HepG2 (cell line): ENCODE data around the gene ARPC1A. TPM values are rescaled to one million over a fixed set of nuclear protein-coding genes. Genes with fewer than 3 reads are reported as not detected.

Source experiments
- ATAC-seq: fragments of 200-7000 bp; cut with Tn5 transposase; 3 replicates; pipeline ENCODE4 v1.9.1; 2020; ENCODE audit warnings: mild to moderate bottlenecking, moderate library complexity
- BruUV-seq: library from RNA; stranded (reverse); fragments of 400-500 nt; replicated peaks from 2 replicates; lab custom pipeline; 2021; lab: Mats Ljungman, UMichigan
- CTCF ChIA-PET: fragments of 300-600 bp; formaldehyde crosslinking; extraction: SDS; loops from one replicate; lab custom pipeline; 2021; ENCODE audit warnings: low total read pairs, inconsistent platforms, low intra/inter-chr PET ratio; lab: Yijun Ruan, JAX
- POLR2A ChIA-PET: fragments of 350-600 bp; sonication (Branson Sonifier 250); formaldehyde crosslinking; loops from one replicate; lab custom pipeline; 2020; ENCODE audit warnings: antibody characterized with exemption, inconsistent platforms; lab: Yijun Ruan, JAX
- DNase-seq: peaks from one replicate; pipeline ENCODE4 v3.0.0-alpha.2; 2015; ENCODE audit warnings: low spot score
- FAIRE-seq: peaks from 3 replicates; lab custom pipeline; 2011; peaks lifted over from hg19 to GRCh38; lab: Jason Lieb, UNC
- H2AFZ ChIP-seq: one replicate; pipeline ENCODE4 v1.6.1; 2011; ENCODE audit warnings: low read length, inconsistent platforms
- H3K27ac ChIP-seq: fragments of 300-600 bp; 3 replicates; pipeline ENCODE4 v1.8.0; 2011; ENCODE audit warnings: mixed run types, mild to moderate bottlenecking, mixed read lengths, low read length, inconsistent platforms; ENCODE audit not compliant: insufficient read depth; ENCODE audit errors: extremely low read length
- H3K27me3 ChIP-seq, 2 experiments: fragments of 200-600 bp in 1 of 2; 2 replicates in 1 of 2; 3 replicates in 1 of 2; pipeline versions ENCODE4 v1.6.0 to v1.8.0; 2011; ENCODE audit warnings: low read length in 2 of 2, mild to moderate bottlenecking in 2 of 2, moderate library complexity in 2 of 2, inconsistent platforms in 1 of 2; ENCODE audit not compliant: insufficient read depth in 2 of 2, control insufficient read depth in 1 of 2
- H3K36me3 ChIP-seq, 2 experiments: fragments of 200-600 bp in 1 of 2; replicated peaks in 1 of 2; 2 replicates in 1 of 2; 3 replicates in 1 of 2; pipeline versions ENCODE4 v1.5.1 to v1.8.0; 2011; ENCODE audit warnings: low read length in 2 of 2, inconsistent platforms in 1 of 2; ENCODE audit not compliant: insufficient read depth in 2 of 2, control insufficient read depth in 1 of 2
- H3K4me1 ChIP-seq: 2 replicates; pipeline ENCODE4 v1.5.1; 2012; ENCODE audit warnings: low read length, inconsistent platforms; ENCODE audit not compliant: insufficient read depth
- H3K4me2 ChIP-seq: 2 replicates; pipeline ENCODE4 v1.6.0; 2011; ENCODE audit warnings: low read depth, low read length, inconsistent platforms
- H3K4me3 ChIP-seq, 3 experiments: fragments of 200-600 bp in 1 of 3; sonication (generic), shearing (Covaris generic) in 1 of 3; replicated peaks in 1 of 3; 2 replicates each; pipeline ENCODE4 v1.5.1; 2011 to 2016; ENCODE audit warnings: low read length in 3 of 3, inconsistent platforms in 2 of 3, low read depth in 2 of 3, mild to moderate bottlenecking in 2 of 3, control low read depth in 1 of 3, mixed read lengths in 1 of 3; ENCODE audit not compliant: insufficient read depth in 1 of 3
- H3K79me2 ChIP-seq: one replicate; pipeline ENCODE4 v1.6.1; 2011; ENCODE audit warnings: low read length, inconsistent platforms; ENCODE audit not compliant: insufficient read depth
- H3K9ac ChIP-seq: 2 replicates; pipeline ENCODE4 v1.6.0; 2011; ENCODE audit warnings: mild to moderate bottlenecking, low read depth, low read length, inconsistent platforms; ENCODE audit not compliant: insufficient read depth
- H3K9me3 ChIP-seq: 2 replicates; pipeline ENCODE4 v1.5.1; 2012; ENCODE audit warnings: mild to moderate bottlenecking, low read length
- H4K20me1 ChIP-seq: 2 replicates; pipeline ENCODE4 v1.6.0; 2011; ENCODE audit warnings: inconsistent platforms, mild to moderate bottlenecking, low read length, moderate library complexity; ENCODE audit not compliant: insufficient read depth
- HDAC2 ChIP-seq: sonication (generic); formaldehyde crosslinking; IDR thresholded peaks from 2 replicates; pipeline ENCODE4 v1.4.0; 2020; ENCODE audit warnings: missing genetic modification reagents
- NCOA2 ChIP-seq: sonication (generic); formaldehyde crosslinking; IDR thresholded peaks from 2 replicates; pipeline ENCODE4 v1.8.0; 2022; ENCODE audit warnings: inconsistent platforms
- PPARG ChIP-seq: conservative IDR thresholded peaks from 2 replicates; pipeline ENCODE4 v1.6.1; 2016; ENCODE audit warnings: missing biosample characterization, missing genetic modification reagents
- PRPF4 ChIP-seq: fragments of 200-400 bp; formaldehyde crosslinking; IDR thresholded peaks from 2 replicates; pipeline ENCODE4 v1.6.1; 2016; ENCODE audit warnings: low read length, low read depth; ENCODE audit not compliant: poor library complexity, severe bottlenecking
- SRSF4 ChIP-seq: fragments of 200-400 bp; formaldehyde crosslinking; IDR thresholded peaks from one replicate; pipeline ENCODE4 v1.6.1; 2018; ENCODE audit warnings: mild to moderate bottlenecking, low read depth, low read length, moderate library complexity; ENCODE audit not compliant: poor library complexity, severe bottlenecking
- SUZ12 ChIP-seq: fragments of 150-350 bp; IDR thresholded peaks from 2 replicates; pipeline ENCODE4 v1.6.1; 2014; ENCODE audit warnings: low read depth, low read length
- TMF1 ChIP-seq: sonication (generic); formaldehyde crosslinking; IDR thresholded peaks from 2 replicates; pipeline ENCODE4 v1.8.1; 2022; ENCODE audit warnings: low read depth, missing genetic modification reagents
- WGBS: methylation state at CpG from one replicate; pipeline ENCODE4 v1.1.6; 2017; ENCODE audit warnings: low lambda C conversion rate; 5-methylcytosine and 5-hydroxymethylcytosine counted together
- in situ Hi-C: cut with HindIII; loops from 2 replicates; pipeline ENCODE4 v1.10.0; 2017; ENCODE audit warnings: low pct_unique_long_range_greater_than_20kb; ENCODE audit not compliant: extremely low pct_ligation_motif_present
- intact Hi-C: fragments of 100-400 bp; cut with micrococcal nuclease; formaldehyde crosslinking; loops from one replicate; pipeline ENCODE4 v1.10.0; 2022; ENCODE audit not compliant: unreplicated experiment
- polyA plus RNA-seq, 8 experiments: library from polyadenylated mRNA; depleted of rRNA in 3 of 8; stranded (reverse) in 7 of 8; unstranded in 1 of 8; fragments of >200 nt; fragmentation: Illumina TruSeq in 4 of 8; extraction: Trizol in 4 of 8; gene quantifications; 2 replicates each; pipeline versions ENCODE4 v1.2.1 to v1.2.3, GENCODE V29; 2011 to 2016; ENCODE audit warnings: low read depth in 4 of 8, missing spikeins in 1 of 8, mixed read lengths in 1 of 8; ENCODE audit not compliant: insufficient read depth in 1 of 8
- total RNA-seq, 5 experiments: library from RNA; depleted of rRNA; stranded (reverse); fragments of >200 nt; fragmentation: Illumina TruSeq; extraction: Trizol; gene quantifications; 2 replicates each; pipeline ENCODE4 v1.2.3, GENCODE V29; 2016; ENCODE audit warnings: low read depth in 1 of 5
- TF ChIP-seq, protein P1 (sequence below): sonication (generic); formaldehyde crosslinking; IDR thresholded peaks from 2 replicates; pipeline ENCODE4 v1.5.0; 2020; ENCODE audit warnings: missing genetic modification reagents
- TF ChIP-seq, protein P2 (sequence below): sonication (generic); formaldehyde crosslinking; IDR thresholded peaks from 2 replicates; pipeline ENCODE4 v1.5.0; 2020; ENCODE audit warnings: mild to moderate bottlenecking, missing genetic modification reagents, borderline replicate concordance
- TF ChIP-seq, protein P3 (sequence below): sonication (generic); formaldehyde crosslinking; IDR thresholded peaks from 2 replicates; pipeline ENCODE4 v1.8.1; 2023; ENCODE audit warnings: mild to moderate bottlenecking, missing genetic modification reagents, borderline replicate concordance
- TF ChIP-seq, protein P4 (sequence below): sonication (generic); formaldehyde crosslinking; IDR thresholded peaks from 2 replicates; pipeline ENCODE4 v1.5.1; 2020; ENCODE audit warnings: mild to moderate bottlenecking, missing genetic modification reagents, moderate library complexity
- TF ChIP-seq, protein P5 (sequence below): sonication (generic); formaldehyde crosslinking; IDR thresholded peaks from 2 replicates; pipeline ENCODE4 v1.4.0; 2020; ENCODE audit warnings: missing genetic modification reagents

Gene ARPC1A
- total and polyA plus RNA-seq, 2 of the 13 experiments (the other 11 are each of a cell fraction or from before 2014, with no cell fraction given), result 44.3 to 88.5 TPM

DNA sequence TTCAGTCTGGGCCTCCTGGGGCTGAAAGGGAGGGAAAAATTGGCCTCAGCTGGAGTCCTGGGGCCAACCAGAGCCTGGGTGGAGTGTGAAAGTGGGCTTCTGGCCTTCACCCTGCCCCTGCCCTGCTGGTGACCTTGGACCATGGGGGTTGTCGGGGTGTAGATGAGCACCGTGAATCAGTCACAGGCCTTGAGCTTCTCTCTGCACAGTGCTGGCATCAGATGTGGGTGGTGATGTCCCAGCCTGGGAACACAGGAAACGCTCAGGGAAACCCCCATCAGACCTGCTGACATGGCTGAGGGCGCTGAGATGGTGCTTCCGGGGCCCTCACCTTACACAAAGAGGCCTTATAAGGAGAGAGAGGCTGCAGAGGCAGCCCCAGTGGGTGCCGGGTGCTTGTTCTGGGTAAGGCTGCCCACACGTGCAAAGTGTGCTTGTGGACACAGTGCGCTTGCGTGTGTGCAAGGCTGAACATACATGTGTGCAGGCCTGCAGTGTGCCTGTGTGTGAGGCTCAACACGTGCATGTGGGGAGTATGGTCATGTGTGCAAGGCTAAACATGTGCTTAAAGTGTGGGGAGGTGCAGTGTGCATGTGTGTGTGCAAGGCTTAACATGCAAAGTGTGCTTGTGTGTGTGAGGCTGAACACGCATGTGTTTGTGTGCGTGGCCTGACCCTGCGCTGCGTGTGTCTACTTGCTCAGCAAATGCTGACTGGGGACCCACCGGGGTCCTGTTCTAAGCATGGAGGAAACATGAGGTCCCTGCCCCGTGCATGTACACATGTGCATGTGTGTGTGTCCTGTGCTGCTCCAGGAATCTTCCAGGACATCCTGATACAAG lies 55.3 kb downstream of the ARPC1A start (continued):
- no peak for TF ChIP-seq SRSF4
- TF ChIP-seq, protein P1, sequence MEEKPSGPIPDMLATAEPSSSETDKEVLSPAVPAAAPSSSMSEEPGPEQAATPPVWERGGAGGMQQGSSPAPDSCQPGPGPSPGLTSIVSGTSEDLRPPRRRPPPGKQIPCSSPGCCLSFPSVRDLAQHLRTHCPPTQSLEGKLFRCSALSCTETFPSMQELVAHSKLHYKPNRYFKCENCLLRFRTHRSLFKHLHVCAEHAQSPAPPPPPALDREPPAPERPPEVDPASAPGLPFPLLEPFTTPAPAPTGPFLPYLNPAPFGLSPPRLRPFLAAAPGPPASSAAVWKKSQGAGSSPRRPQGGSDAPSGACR (CRISPR knock-in tag), result no peak
- no peak for TF ChIP-seq NCOA2
- no peak for TF ChIP-seq SUZ12
- TF ChIP-seq HDAC2, result no peak
- TF ChIP-seq PPARG (CRISPR knock-in tag), result no peak
- TF ChIP-seq, protein P2, sequence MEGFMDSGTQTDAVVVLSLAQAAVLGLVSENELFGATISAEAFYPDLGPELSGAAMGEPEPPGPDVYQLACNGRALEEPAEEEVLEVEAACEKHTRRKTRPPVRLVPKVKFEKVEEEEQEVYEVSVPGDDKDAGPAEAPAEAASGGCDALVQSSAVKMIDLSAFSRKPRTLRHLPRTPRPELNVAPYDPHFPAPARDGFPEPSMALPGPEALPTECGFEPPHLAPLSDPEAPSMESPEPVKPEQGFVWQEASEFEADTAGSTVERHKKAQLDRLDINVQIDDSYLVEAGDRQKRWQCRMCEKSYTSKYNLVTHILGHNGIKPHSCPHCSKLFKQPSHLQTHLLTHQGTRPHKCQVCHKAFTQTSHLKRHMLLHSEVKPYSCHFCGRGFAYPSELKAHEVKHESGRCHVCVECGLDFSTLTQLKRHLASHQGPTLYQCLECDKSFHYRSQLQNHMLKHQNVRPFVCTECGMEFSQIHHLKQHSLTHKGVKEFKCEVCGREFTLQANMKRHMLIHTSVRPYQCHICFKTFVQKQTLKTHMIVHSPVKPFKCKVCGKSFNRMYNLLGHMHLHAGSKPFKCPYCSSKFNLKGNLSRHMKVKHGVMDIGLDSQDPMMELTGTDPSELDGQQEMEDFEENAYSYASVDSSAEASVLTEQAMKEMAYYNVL (CRISPR knock-in tag), result no peak
- TF ChIP-seq, protein P3, sequence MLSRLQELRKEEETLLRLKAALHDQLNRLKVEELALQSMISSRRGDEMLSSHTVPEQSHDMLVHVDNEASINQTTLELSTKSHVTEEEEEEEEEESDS (CRISPR knock-in tag), result no peak

DNA sequence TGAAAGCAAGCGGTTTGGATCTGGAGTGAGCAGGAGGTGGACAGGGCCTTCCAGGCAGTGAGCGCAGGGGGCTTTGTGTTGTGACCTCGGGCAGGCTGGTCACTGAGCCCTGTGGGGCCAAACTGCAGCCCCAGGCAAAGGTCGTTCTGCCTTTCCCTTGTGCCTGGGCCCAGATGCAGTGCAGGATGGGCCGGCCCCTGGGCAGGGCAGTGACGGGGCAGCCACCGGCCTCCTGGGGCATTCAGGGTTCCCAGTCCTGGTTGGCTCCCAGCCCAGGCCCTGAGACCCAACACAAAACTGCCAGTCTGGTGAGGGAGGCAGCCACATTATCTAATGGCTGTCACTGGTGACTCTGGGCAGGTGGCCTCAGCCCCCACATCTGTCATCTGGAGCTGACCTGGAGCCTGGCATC lies 56.0 kb downstream of the ARPC1A start:
- H3K9me3 ChIP-seq, result no peaks in the 10 kb centered on the region
- no peak overlapping the region for H2AFZ ChIP-seq
- H3K79me2 ChIP-seq, result peaks cover 22% of the 10 kb centered on the region
- peak overlapping the region; percentile 91 for H3K27ac ChIP-seq
- POLR2A ChIA-PET, result interaction anchor here (1.0 kb wide), 1 partner anchor 27 kb away, joined by 4 read pairs; the partner anchor contains the start of genes BUD31 and PDAP1
- no peaks in the 10 kb centered on the region for H3K27me3 ChIP-seq
- H3K9ac ChIP-seq, result peak overlapping the region; percentile 63
- ATAC-seq, result peak; percentile 85
- CTCF ChIA-PET, result no interaction called here
- 0% methylated on average over 1 of the region's 7 CpGs for WGBS
- peaks cover 37% of the 10 kb centered on the region for H3K4me1 ChIP-seq
- peak; percentile 68 for FAIRE-seq
- peak overlapping the region; percentile 86 for H3K4me2 ChIP-seq
- intact Hi-C loops (no loop called here), in situ Hi-C loops (no loop called here)
- H3K36me3 ChIP-seq, result peaks cover 1 to 13% of the 10 kb centered on the region in 2 experiments; a peak in 3 of 5 replicates
- DNase-seq, result peak; percentile 48
- peaks cover 8% of the 10 kb centered on the region; the same call in 1 of the 2 replicates for H4K20me1 ChIP-seq
- BruUV-seq, result no TSS peak
- H3K4me3 ChIP-seq, result peak overlapping the region in 1 of 3 experiments; percentile 51; a peak in 1 of 6 replicates
- TF ChIP-seq PRPF4, result no peak
- TF ChIP-seq, protein P4, sequence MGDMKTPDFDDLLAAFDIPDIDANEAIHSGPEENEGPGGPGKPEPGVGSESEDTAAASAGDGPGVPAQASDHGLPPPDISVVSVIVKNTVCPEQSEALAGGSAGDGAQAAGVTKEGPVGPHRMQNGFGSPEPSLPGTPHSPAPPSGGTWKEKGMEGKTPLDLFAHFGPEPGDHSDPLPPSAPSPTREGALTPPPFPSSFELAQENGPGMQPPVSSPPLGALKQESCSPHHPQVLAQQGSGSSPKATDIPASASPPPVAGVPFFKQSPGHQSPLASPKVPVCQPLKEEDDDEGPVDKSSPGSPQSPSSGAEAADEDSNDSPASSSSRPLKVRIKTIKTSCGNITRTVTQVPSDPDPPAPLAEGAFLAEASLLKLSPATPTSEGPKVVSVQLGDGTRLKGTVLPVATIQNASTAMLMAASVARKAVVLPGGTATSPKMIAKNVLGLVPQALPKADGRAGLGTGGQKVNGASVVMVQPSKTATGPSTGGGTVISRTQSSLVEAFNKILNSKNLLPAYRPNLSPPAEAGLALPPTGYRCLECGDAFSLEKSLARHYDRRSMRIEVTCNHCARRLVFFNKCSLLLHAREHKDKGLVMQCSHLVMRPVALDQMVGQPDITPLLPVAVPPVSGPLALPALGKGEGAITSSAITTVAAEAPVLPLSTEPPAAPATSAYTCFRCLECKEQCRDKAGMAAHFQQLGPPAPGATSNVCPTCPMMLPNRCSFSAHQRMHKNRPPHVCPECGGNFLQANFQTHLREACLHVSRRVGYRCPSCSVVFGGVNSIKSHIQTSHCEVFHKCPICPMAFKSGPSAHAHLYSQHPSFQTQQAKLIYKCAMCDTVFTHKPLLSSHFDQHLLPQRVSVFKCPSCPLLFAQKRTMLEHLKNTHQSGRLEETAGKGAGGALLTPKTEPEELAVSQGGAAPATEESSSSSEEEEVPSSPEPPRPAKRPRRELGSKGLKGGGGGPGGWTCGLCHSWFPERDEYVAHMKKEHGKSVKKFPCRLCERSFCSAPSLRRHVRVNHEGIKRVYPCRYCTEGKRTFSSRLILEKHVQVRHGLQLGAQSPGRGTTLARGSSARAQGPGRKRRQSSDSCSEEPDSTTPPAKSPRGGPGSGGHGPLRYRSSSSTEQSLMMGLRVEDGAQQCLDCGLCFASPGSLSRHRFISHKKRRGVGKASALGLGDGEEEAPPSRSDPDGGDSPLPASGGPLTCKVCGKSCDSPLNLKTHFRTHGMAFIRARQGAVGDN (CRISPR knock-in tag), result peak; percentile 80
- TF ChIP-seq, protein P5, sequence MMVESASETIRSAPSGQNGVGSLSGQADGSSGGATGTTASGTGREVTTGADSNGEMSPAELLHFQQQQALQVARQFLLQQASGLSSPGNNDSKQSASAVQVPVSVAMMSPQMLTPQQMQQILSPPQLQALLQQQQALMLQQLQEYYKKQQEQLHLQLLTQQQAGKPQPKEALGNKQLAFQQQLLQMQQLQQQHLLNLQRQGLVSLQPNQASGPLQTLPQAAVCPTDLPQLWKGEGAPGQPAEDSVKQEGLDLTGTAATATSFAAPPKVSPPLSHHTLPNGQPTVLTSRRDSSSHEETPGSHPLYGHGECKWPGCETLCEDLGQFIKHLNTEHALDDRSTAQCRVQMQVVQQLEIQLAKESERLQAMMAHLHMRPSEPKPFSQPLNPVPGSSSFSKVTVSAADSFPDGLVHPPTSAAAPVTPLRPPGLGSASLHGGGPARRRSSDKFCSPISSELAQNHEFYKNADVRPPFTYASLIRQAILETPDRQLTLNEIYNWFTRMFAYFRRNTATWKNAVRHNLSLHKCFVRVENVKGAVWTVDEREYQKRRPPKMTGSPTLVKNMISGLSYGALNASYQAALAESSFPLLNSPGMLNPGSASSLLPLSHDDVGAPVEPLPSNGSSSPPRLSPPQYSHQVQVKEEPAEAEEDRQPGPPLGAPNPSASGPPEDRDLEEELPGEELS (CRISPR knock-in tag), result no peak
- TF ChIP-seq TMF1 (CRISPR knock-in tag), result no peak
